HG02852 (cell line): ENCODE results near the gene PRKCH.
"Not testable (repeated sequence)": the region's sequence is repeated elsewhere in the genome, so short reads cannot be mapped to it uniquely, and the experiment has no call there.

Source experiments
- ATAC-seq: cut with Tn5 transposase; IDR thresholded peaks from one replicate; pipeline ENCODE4 v1.9.1; 2021; ENCODE audit warnings: mild to moderate bottlenecking, moderate library complexity; ENCODE audit not compliant: unreplicated experiment

Gene PRKCH

DNA sequence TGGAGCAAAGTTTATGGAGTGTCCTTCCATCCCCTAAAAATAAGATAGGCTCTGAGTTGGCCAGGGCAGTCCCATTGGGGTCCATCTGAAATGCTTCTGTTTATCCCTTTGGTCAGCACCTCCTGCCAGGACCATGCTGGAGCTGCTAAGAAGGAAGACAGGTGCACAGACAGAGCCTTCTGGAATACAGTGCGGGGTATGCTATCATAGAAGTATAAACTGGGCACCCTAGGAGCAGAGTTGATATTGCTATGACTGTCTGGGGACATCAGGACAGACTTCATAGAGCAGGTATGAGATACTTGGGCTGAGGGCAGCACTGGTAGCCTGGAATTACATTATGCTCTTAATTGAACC lies 203.5 kb downstream of the PRKCH start:
- ATAC-seq, result no peak

DNA sequence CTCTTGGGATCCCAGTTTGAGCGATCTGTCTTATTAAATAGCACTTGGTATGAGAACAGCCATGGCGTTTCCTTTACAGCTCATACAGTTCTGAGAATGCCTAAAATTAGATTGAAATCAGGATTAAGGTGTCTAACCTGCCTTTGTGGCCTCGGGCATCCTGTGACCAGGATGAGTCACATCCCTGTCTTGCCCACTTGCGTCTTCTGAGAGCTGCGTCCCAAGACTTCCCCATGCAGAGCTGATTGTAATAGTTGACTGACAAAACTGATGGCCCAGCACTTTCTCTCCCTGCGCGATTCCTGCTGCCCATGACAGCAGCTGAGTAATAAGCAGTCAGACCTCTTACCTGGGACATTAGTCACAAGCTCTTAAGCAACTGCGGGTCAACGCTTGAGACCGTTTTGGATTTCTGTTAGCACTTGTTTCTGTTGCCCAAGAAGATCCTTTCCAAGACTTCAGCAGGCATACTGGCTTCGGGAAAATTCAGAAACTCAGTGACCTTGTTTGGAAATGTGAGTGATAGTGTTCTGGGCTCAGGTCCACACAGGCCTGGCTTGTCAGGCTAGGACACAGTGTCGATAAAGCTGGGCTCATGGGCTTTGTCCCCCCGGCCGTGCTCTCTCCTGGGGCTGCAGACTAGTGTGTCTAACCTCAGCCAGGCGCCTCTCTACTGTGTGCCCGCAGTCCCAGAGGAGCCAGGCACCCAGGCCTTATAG lies 204.1 kb downstream of the PRKCH start:
- peak; percentile 85 for ATAC-seq

- no peak for ATAC-seq
Measured at GRCh38 chr14:61526405-61527312, 205.3 kb downstream of the PRKCH start.

- ATAC-seq, result no peak
Measured at GRCh38 chr14:61527325-61528100, 206.1 kb downstream of the PRKCH start.

DNA sequence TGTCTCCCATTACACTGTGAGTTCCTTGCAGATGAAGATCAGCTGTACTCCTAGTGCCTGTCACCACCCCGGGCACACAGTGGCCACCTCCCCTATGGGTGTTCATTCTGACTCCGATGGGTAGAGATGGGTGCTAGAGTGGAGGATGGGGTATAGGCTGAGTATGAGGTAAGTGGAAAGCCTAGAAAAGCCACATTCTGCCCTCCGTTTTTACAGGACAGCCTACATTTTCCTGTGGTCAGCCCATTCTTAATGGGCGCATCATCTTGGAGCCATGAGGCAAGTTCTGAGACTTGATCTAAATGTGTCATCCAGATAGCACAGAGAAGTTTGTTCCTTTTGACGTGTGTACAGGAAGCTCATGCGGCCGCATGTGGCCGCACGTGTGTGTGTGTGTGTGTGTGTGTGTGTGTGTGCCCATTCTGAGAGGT lies 207.2 kb downstream of the PRKCH start:
- ATAC-seq, result no peak

- ATAC-seq, result not testable (repeated sequence)
Measured at GRCh38 chr14:61529360-61529759, 208.0 kb downstream of the PRKCH start.

- no peak for ATAC-seq
Measured at GRCh38 chr14:61530296-61530695, 208.9 kb downstream of the PRKCH start.

DNA sequence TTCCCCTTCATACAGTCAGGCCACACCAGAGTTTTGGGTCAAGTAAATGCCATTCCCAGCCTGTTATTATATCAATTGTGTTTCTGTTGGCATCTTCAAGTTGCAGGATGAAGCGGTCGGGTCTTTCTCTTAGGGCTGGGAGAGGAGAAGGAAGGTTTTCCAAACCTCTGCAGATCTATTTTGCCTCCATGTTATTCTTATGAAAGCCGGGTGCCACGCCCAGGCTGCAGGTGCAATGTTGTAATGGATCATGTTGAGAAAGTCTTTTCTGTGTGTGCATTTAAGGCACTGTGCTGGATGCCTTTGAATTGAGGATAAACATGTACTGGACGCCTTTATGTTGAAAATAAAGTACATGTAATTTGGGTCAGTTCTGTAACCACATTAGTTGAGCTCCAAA lies 209.5 kb downstream of the PRKCH start:
- no peak for ATAC-seq

GRCh38 chr14:61531465-61532122 lies 210.2 kb downstream of the PRKCH start:
- no peak for ATAC-seq

- no peak for ATAC-seq
Measured at GRCh38 chr14:61532123-61532505, 210.7 kb downstream of the PRKCH start.

GRCh38 chr14:61532763-61533162 lies 211.4 kb downstream of the PRKCH start:
- no peak for ATAC-seq

- no peak for ATAC-seq
Measured at GRCh38 chr14:61533513-61534255, 212.3 kb downstream of the PRKCH start.

DNA sequence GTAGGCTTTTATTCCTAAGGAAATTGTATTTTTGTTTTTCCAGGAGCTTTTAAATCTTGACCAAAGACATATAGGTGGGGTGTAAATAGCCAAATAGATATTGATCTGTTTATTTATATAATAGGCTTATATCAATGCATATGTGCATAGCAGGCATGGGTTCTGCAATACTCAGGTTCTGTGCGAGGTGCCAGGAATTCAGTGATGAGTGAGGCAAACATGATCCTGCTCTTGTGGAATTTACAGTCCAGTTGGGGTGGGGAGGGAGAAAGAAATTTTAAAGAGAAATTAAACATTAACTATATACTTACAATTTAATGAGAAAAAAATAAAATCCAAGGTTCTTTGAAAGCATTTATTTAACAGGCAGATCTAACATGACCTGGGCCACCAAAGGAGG lies 213.7 kb downstream of the PRKCH start:
- ATAC-seq, result no peak

DNA sequence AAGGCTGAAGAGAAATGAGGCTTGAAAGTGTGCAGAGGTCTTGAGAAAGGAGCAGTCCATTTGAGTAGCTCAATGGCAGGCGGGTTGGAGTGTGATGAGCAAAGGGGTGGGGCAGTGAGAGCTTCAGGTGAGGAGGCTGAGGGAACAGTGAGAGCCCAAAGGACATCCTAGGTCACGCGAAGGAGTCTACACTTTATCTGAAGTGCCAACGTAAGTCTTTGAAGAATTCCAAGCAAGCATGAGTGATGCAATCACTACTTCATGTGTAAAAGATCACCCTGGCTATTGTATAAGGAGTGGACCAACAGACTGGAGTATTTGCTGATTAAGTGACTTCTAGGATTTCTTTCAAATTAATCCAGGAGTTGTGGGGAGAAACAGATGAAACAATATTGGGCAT lies 214.1 kb downstream of the PRKCH start:
- ATAC-seq, result no peak

DNA sequence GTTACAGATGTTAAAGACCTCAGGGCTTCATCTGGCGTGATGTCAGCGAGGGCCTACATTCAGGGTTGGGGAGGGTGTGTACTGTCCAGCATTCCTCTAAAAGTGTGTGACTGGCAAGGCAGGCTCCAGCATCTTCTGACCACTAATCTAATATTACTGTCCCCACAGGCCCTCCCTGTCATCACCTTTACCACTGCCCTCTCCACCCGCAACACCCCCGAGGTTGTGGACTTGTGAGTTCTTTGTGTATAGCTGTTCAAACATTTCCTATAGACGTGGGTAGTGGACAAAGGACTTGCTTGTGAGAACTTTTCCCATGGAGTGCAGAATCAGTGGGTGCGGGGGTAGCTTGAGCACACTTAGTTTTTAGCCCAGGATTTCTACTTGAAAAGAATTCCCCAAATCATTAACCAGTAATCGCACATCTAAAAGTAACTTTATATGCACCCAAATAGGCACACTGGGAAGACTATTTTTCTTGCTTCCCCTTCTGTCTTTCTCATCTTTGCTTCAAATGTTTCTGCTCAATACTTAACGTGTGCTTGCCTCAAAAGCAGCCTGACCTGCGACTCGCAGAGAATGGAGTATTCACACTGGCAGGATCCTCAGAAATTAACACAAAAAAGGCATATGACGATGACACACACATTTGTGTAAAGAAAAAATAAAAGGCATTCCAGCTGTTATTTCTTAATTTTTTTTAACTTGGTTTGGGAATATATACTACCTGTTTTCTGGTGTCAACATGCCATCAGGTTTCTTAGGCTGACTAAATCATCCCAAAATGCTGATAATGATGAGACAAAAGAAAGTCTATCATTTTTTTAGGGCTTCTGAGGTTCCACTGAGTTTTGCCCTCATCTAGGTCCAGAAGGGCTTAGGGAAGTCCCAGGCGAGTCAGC lies 215.5 kb downstream of the PRKCH start:
- ATAC-seq, result no peak

GRCh38 chr14:61537563-61538463 lies 216.4 kb downstream of the PRKCH start:
- ATAC-seq, result no peak

DNA sequence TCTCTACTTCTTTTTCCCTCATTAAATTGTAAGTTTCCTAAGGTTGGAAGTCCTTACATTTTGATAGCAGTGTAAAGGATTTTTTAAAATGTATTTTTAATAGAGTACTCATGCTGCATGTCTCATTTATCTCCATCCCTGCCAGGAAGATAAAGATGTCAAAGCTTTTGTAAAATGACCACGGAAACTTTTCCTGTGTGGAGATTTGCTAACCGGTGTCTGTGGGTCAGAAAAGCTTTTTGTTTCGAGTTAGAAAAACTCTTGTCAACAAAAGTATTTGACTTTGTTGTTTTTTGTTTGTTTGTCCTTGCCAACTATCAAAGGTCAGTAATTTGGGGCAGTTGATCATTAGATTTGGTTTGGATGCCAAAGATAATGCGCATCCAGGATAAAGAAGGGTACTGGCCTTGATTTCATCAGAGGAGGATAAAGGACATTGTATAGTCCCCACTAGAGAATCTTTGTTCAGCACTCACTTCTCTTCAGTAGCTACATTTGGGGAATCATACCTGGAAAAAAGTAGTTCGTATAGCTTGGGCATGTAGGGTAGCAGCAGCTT lies 217.2 kb downstream of the PRKCH start:
- ATAC-seq, result no peak

DNA sequence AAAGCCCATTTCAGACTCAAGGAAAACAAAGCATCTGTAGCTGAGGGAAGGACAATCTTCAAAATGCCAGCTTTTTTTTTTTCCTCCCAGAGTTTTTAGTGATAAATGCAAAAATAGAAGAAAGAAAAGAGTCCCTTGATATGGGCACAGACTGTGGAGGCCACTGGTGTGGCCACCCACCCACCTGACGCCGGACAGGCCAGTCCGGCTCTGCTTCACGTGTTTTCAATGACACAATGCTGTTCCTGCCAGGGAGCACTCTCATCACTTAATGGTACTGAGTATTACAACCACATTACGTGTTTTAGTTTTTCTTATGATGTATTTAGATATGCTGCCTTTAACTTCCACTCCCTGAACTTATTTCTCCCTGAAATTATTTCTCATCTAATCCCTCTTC lies 218.3 kb downstream of the PRKCH start:
- no peak for ATAC-seq
